SK-N-SH (cell line): ENCODE data around the gene GIPC2. TPM values are rescaled to one million over a fixed set of nuclear protein-coding genes. Genes with fewer than 3 reads are reported as not detected.

Experiments used
- CTCF ChIA-PET: fragments of 300-600, 350-600 bp; formaldehyde crosslinking; extraction: SDS; loops from one replicate; lab custom pipeline; 2021; lab: Yijun Ruan, JAX
- POLR2A ChIA-PET: fragments of 350-600 bp; sonication (Branson Sonifier 250); formaldehyde crosslinking; extraction: SDS; loops from one replicate; lab custom pipeline; 2020; ENCODE audit warnings: antibody characterized with exemption, inconsistent platforms; lab: Yijun Ruan, JAX
- DNase-seq: peaks from one replicate; pipeline ENCODE4 v3.0.0; 2012
- H2AFZ ChIP-seq: fragments of 200-600 bp; sonication (generic); 2 replicates; pipeline ENCODE4 v1.8.1; 2016; ENCODE audit warnings: antibody characterized with exemption, mild to moderate bottlenecking, low read depth
- H3F3A ChIP-seq: fragments of 200-600 bp; sonication (generic); replicated peaks from 2 replicates; pipeline ENCODE3; 2016; ENCODE audit warnings: antibody characterized with exemption, mild to moderate bottlenecking; ENCODE audit not compliant: insufficient read depth
- H3K27ac ChIP-seq, 2 experiments: fragments of 200-500 bp in 1 of 2; fragments of 200-600 bp in 1 of 2; sonication (Bioruptor generic) in 1 of 2; sonication (generic), shearing (Covaris generic) in 1 of 2; 2 replicates each; pipeline versions ENCODE4 v1.5.1 to v1.6.1; 2014 to 2016; ENCODE audit warnings: low read depth in 2 of 2, inconsistent platforms in 1 of 2, low read length in 1 of 2, mild to moderate bottlenecking in 1 of 2, mixed read lengths in 1 of 2
- H3K27me3 ChIP-seq: fragments of 200-600 bp; sonication (generic), shearing (Covaris generic); 2 replicates; pipeline ENCODE4 v1.6.1; 2016; ENCODE audit warnings: mixed run types; ENCODE audit not compliant: insufficient read depth
- H3K36me3 ChIP-seq, 2 experiments: fragments of 200-500 bp in 1 of 2; fragments of 200-600 bp in 1 of 2; sonication (Bioruptor generic) in 1 of 2; sonication (generic) in 1 of 2; replicated peaks in 1 of 2; 2 replicates each; pipeline versions ENCODE3 to v1.5.1; 2014 to 2016; ENCODE audit warnings: low read length in 1 of 2, mild to moderate bottlenecking in 1 of 2; ENCODE audit not compliant: insufficient read depth in 2 of 2, control insufficient read depth in 1 of 2
- H3K4me1 ChIP-seq, 2 experiments: fragments of 200-500 bp in 1 of 2; fragments of 200-600 bp in 1 of 2; sonication (Bioruptor generic) in 1 of 2; sonication (generic), shearing (Covaris generic) in 1 of 2; 2 replicates each; pipeline versions ENCODE4 v1.5.1 to v1.6.1; 2014 to 2016; ENCODE audit warnings: low read depth in 1 of 2, low read length in 1 of 2, mixed run types in 1 of 2; ENCODE audit not compliant: insufficient read depth in 2 of 2, control insufficient read depth in 1 of 2
- H3K4me2 ChIP-seq: fragments of 200-600 bp; sonication (generic), shearing (Covaris generic); 2 replicates; pipeline ENCODE4 v1.6.1; 2017; ENCODE audit warnings: mixed run types
- H3K4me3 ChIP-seq, 2 experiments: fragments of 200-500 bp in 1 of 2; fragments of 200-600 bp in 1 of 2; sonication (Bioruptor generic) in 1 of 2; sonication (generic), shearing (Covaris generic) in 1 of 2; 2 replicates each; pipeline versions ENCODE4 v1.5.1 to v1.8.1; 2014 to 2016; ENCODE audit warnings: low read depth in 2 of 2, inconsistent platforms in 1 of 2, low read length in 1 of 2, mild to moderate bottlenecking in 1 of 2, mixed read lengths in 1 of 2, moderate library complexity in 1 of 2
- H3K79me2 ChIP-seq: fragments of 200-600 bp; sonication (generic); 2 replicates; pipeline ENCODE4 v1.8.1; 2017; ENCODE audit warnings: mild to moderate bottlenecking; ENCODE audit not compliant: insufficient read depth
- H3K9ac ChIP-seq: fragments of 200-600 bp; sonication (generic); 2 replicates; pipeline ENCODE4 v1.6.1; 2017; ENCODE audit warnings: mixed run types
- H3K9me2 ChIP-seq: fragments of 200-600 bp; sonication (generic); 2 replicates; pipeline ENCODE4 v1.6.1; 2017; ENCODE audit warnings: mixed run types
- H3K9me3 ChIP-seq: fragments of 200-600 bp; sonication (generic); 2 replicates; pipeline ENCODE4 v1.6.1; 2017; ENCODE audit warnings: mixed run types, mild to moderate bottlenecking, moderate library complexity
- H4K20me1 ChIP-seq: fragments of 200-600 bp; sonication (generic); 2 replicates; pipeline ENCODE4 v1.6.1; 2017; ENCODE audit warnings: mild to moderate bottlenecking, mixed run types; ENCODE audit not compliant: insufficient read depth
- EP300 ChIP-seq, 2 experiments: IDR thresholded peaks; 2 replicates each; pipeline versions ENCODE4 v1.4.0 to v1.6.1; 2012; ENCODE audit warnings: borderline replicate concordance in 1 of 2, low read depth in 1 of 2, low read length in 1 of 2
- GATA2 ChIP-seq: sonication (generic); formaldehyde crosslinking; IDR thresholded peaks from 2 replicates; pipeline ENCODE4 v1.5.0; 2020; ENCODE audit warnings: mild to moderate bottlenecking, missing genetic modification reagents
- JUND ChIP-seq: IDR thresholded peaks from 2 replicates; pipeline ENCODE4 v1.4.0; 2012
- MXI1 ChIP-seq: IDR thresholded peaks from 2 replicates; pipeline ENCODE4 v1.6.1; 2012; ENCODE audit warnings: mild to moderate bottlenecking, low read depth, low read length, improper control_type of control experiment
- NFIC ChIP-seq: IDR thresholded peaks from 2 replicates; pipeline ENCODE4 v1.4.0; 2012; ENCODE audit warnings: borderline replicate concordance
- RAD21 ChIP-seq: IDR thresholded peaks from 2 replicates; pipeline ENCODE4 v1.6.1; 2012; ENCODE audit warnings: mild to moderate bottlenecking, low read length
- RCOR1 ChIP-seq: fragments of 150-350 bp; IDR thresholded peaks from 2 replicates; pipeline ENCODE4 v1.6.1; 2017; ENCODE audit warnings: antibody characterized with exemption, low read length
- REST ChIP-seq: IDR thresholded peaks from 2 replicates; pipeline ENCODE4 v1.6.1; 2012; ENCODE audit warnings: mild to moderate bottlenecking, low read depth, low read length, moderate library complexity
- RFX5 ChIP-seq: IDR thresholded peaks from 2 replicates; pipeline ENCODE4 v1.6.1; 2012; ENCODE audit warnings: mild to moderate bottlenecking, improper control_type of control experiment, low read length
- RXRA ChIP-seq: IDR thresholded peaks from 2 replicates; pipeline ENCODE4 v1.4.0; 2012; ENCODE audit warnings: low read depth, mild to moderate bottlenecking, borderline replicate concordance
- SIN3A ChIP-seq: IDR thresholded peaks from 2 replicates; pipeline ENCODE4 v1.6.1; 2012; ENCODE audit warnings: low read depth, mild to moderate bottlenecking, low read length, moderate library complexity, borderline replicate concordance
- TEAD4 ChIP-seq: IDR thresholded peaks from 2 replicates; pipeline ENCODE4 v1.4.0; 2012; ENCODE audit warnings: mild to moderate bottlenecking, borderline replicate concordance; ENCODE audit not compliant: insufficient read depth
- YY1 ChIP-seq: IDR thresholded peaks from 2 replicates; pipeline ENCODE4 v1.4.0; 2012; ENCODE audit warnings: low read depth, mild to moderate bottlenecking
- WGBS: methylation state at CpG from one replicate; pipeline ENCODE4 v1.1.6; 2017; ENCODE audit warnings: low lambda C conversion rate; 5-methylcytosine and 5-hydroxymethylcytosine counted together
- polyA plus RNA-seq, 3 experiments: library from polyadenylated mRNA; depleted of rRNA; stranded (reverse); fragments of >200 nt; gene quantifications; 2 replicates each; pipeline ENCODE4 v1.2.3, GENCODE V29; 2012
- TF ChIP-seq, protein P1 (sequence below): fragments of 150-350 bp; IDR thresholded peaks from 2 replicates; pipeline ENCODE4 v1.6.1; 2016; ENCODE audit warnings: mild to moderate bottlenecking, low read depth, low read length
- TF ChIP-seq, protein P2 (sequence below): IDR thresholded peaks from 2 replicates; pipeline ENCODE4 v1.4.0; 2012; ENCODE audit warnings: low read depth, borderline replicate concordance

The GIPC2 gene
- polyA plus RNA-seq, 1 of the 3 experiments (the other 2 are of a cell fraction) = 0.02 TPM

DNA sequence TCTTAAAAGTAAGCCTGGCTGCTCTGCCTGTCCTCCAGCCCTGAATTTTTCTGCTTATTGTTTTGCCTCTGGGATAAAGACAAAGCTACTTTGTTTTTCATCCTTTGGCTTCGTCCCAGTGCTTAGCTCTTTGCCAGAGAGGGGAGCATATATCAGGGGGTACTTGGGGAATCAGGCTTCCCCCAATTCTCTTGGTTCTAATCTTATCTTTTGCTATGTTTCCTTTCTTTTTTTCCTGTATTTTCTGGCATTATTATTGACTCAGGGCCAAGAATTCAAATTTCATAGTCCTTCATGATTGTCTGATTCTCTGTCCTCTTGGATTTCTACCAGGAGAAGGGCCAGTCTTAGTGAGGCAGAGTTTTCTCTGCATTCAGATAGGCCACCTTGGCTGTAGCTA is 51.2 kb downstream of the GIPC2 start:
- H3K4me3 ChIP-seq = no peak overlapping the region
- peaks cover 0 to 19% of the 10 kb centered on the region in 2 experiments; a peak in 1 of 4 replicates for H3K4me1 ChIP-seq
- TF ChIP-seq YY1 (no peak), JUND (no peak), SIN3A (no peak), TEAD4 (no peak), REST (no peak), GATA2 (CRISPR knock-in tag) (no peak), EP300 (IDR thresholded peaks at IDR 0.05; ENCODE audit: borderline replicate concordance in 1 of 2, low read depth in 1 of 2, low read length in 1 of 2) (no peak), RAD21 (no peak), RFX5 (no peak), NFIC (no peak)
- TF ChIP-seq, protein P1, sequence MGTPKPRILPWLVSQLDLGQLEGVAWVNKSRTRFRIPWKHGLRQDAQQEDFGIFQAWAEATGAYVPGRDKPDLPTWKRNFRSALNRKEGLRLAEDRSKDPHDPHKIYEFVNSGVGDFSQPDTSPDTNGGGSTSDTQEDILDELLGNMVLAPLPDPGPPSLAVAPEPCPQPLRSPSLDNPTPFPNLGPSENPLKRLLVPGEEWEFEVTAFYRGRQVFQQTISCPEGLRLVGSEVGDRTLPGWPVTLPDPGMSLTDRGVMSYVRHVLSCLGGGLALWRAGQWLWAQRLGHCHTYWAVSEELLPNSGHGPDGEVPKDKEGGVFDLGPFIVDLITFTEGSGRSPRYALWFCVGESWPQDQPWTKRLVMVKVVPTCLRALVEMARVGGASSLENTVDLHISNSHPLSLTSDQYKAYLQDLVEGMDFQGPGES = no peak
- H3K9ac ChIP-seq = 0 out of 2 replicates have a peak overlapping the region, but pooled peaks have one; percentile 66
- DNase-seq = no peak
- H3K79me2 ChIP-seq = no peaks in the 10 kb centered on the region
- H4K20me1 ChIP-seq = no peaks in the 10 kb centered on the region
- 80% methylated on average over 1 of the region's 1 CpG for WGBS
- no peaks in the 10 kb centered on the region for H3K36me3 ChIP-seq
- POLR2A ChIA-PET = no interaction called here
- H3F3A ChIP-seq = peaks cover 31% of the 10 kb centered on the region
- H3K27ac ChIP-seq = peak overlapping the region in 1 of 2 experiments; percentile 89; a peak in 2 of 4 replicates
- H2AFZ ChIP-seq = peak overlapping the region; percentile 74; the same call in 1 of the 2 replicates
- no peaks in the 10 kb centered on the region for H3K9me2 ChIP-seq
- no peaks in the 10 kb centered on the region for H3K27me3 ChIP-seq
- no peak overlapping the region for H3K4me2 ChIP-seq
- CTCF ChIA-PET = no interaction called here
- H3K9me3 ChIP-seq = no peaks in the 10 kb centered on the region

DNA sequence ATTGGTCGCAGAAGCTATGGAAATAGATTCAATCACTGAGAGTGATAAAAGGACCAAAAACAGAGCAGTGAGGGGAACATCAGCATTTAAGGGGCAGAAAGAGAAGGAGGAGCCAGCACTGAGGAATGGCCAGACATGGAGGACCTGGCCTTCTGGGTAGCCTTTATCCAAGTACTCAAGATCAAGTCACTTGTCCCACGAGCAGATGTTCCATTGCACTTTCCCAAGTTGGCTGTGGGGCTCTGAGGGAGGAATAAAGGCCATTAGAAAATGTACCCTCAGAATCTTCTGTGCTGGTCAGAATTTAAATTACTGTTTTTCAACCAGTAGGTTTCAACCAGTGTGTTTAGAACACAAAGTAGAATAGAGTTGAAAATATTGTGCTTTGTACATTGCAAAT is 55.3 kb downstream of the GIPC2 start:
- Histone ChIP-seq H3K79me2 (no peaks in the 10 kb centered on the region), H3K27me3 (no peaks in the 10 kb centered on the region), H3K27ac (peak overlapping the region; percentile 43 to 97; a peak in 3 of 4 replicates), H2AFZ (peak overlapping the region; percentile 22; the same call in 1 of the 2 replicates), H3F3A (peaks cover 38% of the 10 kb centered on the region), H3K9me3 (no peaks in the 10 kb centered on the region), H3K36me3 (no peaks in the 10 kb centered on the region), H3K4me3 (no peak overlapping the region), H3K4me2 (peak overlapping the region; percentile 19; the same call in 1 of the 2 replicates), H3K4me1 (peaks cover 0 to 25% of the 10 kb centered on the region in 2 experiments; a peak in 1 of 4 replicates), H3K9ac (peak overlapping the region; percentile 30; the same call in 1 of the 2 replicates), H3K9me2 (no peaks in the 10 kb centered on the region), H4K20me1 (no peaks in the 10 kb centered on the region)
- TF ChIP-seq RCOR1 (no peak), MXI1 (no peak), REST (no peak), GATA2 (CRISPR knock-in tag) (no peak), RXRA (no peak)
- TF ChIP-seq, protein P2, sequence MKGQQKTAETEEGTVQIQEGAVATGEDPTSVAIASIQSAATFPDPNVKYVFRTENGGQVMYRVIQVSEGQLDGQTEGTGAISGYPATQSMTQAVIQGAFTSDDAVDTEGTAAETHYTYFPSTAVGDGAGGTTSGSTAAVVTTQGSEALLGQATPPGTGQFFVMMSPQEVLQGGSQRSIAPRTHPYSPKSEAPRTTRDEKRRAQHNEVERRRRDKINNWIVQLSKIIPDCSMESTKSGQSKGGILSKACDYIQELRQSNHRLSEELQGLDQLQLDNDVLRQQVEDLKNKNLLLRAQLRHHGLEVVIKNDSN = no peak
- DNase-seq = no peak
- ChIA-PET CTCF (interaction anchor here (2.5 kb wide), 1 partner anchor 13 kb away, joined by 12 read pairs; no protein-coding TSS in a partner anchor), POLR2A (no interaction called here)
- 100% methylated on average over 2 of the region's 2 CpGs for WGBS
